ENCODE measurements around the gene UBE2U. TPM values are rescaled to one million over a fixed set of nuclear protein-coding genes. Genes with fewer than 3 reads are reported as not detected.
"Not testable (repeated sequence)": the region's sequence is repeated elsewhere in the genome, so short reads cannot be mapped to it uniquely, and the experiment has no call there.

The UBE2U gene
- polyA plus RNA-seq, 1 donor, result 0.15 TPM

DNA sequence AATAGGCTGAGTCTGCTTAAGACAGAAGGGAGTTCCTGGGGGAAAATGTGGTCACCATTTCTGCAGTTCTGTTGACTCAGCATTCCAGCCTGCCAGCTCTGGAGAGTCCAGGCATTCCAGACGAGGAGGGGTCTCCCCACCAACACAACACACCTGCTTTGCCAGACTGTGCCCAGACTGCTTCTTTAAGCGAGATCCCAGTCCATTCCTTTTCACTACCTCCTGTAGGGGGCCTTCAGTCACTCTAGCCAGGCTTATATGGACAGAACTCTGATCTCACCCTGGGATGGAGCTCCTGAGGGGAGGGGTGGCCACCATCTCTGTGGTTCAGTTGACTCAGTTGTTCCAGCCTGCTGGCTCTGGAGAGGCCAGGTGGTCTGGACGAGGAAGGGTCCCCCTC, 48.5 kb downstream of the UBE2U start:
- peaks cover 3% of the 10 kb centered on the region for H3K27me3 ChIP-seq (ENCODE audit: control insufficient read depth, insufficient read depth, low read length)
- H3K27ac ChIP-seq (ENCODE audit: low read length), result no peak overlapping the region
- DNase-seq, result no peak
- no CpG with 5 or more reads among the region's 3 CpGs for WGBS (ENCODE audit: insufficient coverage, low lambda C conversion rate)
- no peaks in the 10 kb centered on the region for H3K4me1 ChIP-seq (ENCODE audit: control insufficient read depth, insufficient read depth, low read length)
- H3K4me3 ChIP-seq (ENCODE audit: low read length), result no peak overlapping the region
- H3K36me3 ChIP-seq (ENCODE audit: control insufficient read depth, insufficient read depth, low read length), result no peaks in the 10 kb centered on the region
- no peaks in the 10 kb centered on the region for H3K9me3 ChIP-seq (ENCODE audit: control insufficient read depth, low read depth, low read length)

DNA sequence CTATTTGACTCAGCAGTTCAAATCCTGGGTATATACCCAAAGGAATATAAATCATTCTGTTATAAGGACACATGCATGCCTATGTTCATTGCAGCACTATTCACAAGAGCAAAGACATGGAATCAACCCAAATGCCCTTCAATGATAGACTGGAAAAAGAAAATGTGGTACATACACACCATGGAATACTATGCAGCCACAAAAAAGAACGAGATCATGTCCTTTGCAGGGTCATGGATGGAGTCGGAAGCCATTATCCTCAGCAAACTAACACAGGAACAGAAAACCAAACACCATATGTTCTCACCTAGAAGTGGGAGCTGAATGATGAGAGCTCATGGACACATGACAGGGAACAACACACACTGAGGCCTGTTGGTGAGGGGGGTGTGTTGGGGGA, 53.8 kb downstream of the UBE2U start:
- not testable (repeated sequence) for H3K27me3 ChIP-seq (ENCODE audit: control insufficient read depth, insufficient read depth, low read length); H3K9me3 ChIP-seq (ENCODE audit: control insufficient read depth, low read depth, low read length); DNase-seq; H3K36me3 ChIP-seq (ENCODE audit: control insufficient read depth, insufficient read depth, low read length); H3K27ac ChIP-seq (ENCODE audit: low read length); H3K4me1 ChIP-seq (ENCODE audit: control insufficient read depth, insufficient read depth, low read length); H3K4me3 ChIP-seq (ENCODE audit: low read length)
- no CpG with 5 or more reads among the region's 2 CpGs for WGBS (ENCODE audit: insufficient coverage, low lambda C conversion rate)

DNA sequence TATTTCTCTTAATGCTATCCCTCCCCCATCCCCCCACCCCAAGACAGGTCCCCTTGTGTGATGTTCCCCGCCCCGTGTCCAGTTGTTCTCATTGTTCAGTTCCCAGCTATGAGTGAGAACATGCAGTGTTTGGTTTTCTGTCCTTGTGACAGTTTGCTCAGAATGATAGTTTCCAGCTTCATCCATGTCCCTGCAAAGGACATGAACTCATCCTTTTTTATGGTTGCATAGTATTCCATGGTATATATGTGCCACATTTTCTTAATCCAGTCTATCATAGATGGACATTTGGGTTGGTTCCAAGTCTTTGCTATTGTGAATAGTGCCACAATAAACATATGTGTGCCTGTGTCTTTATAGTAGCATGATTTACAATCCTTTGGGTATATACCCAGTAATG, 55.0 kb downstream of the UBE2U start:
- not testable (repeated sequence) for H3K9me3 ChIP-seq (ENCODE audit: control insufficient read depth, low read depth, low read length); DNase-seq; H3K4me3 ChIP-seq (ENCODE audit: low read length); H3K4me1 ChIP-seq (ENCODE audit: control insufficient read depth, insufficient read depth, low read length); H3K27me3 ChIP-seq (ENCODE audit: control insufficient read depth, insufficient read depth, low read length); H3K36me3 ChIP-seq (ENCODE audit: control insufficient read depth, insufficient read depth, low read length); H3K27ac ChIP-seq (ENCODE audit: low read length)
- whole genome bisulfite sequencing (ENCODE audit: insufficient coverage, low lambda C conversion rate), result no CpG with 5 or more reads among the region's 2 CpGs

DNA sequence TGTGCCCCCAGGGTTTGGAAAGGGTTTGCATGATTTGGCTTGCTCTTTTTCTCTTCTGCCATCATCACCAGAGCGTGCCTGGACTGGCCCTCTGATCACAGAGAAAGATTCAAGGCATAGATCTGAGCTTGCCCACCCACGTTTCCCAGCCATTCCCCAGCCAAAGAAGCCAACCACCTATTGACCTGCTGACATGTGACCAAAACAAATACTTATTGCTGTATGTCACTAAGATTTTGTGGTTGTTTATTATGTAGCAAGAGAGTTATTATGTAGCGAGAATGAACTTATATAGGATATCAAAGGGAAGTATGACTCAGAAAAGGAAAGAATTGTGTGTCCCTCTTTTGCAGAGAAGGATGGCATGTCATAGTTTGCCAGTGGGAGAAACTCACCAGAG, 59.9 kb downstream of the UBE2U start:
- Histone ChIP-seq H3K4me3 (ENCODE audit: low read length) (no peak overlapping the region), H3K9me3 (ENCODE audit: control insufficient read depth, low read depth, low read length) (no peaks in the 10 kb centered on the region), H3K36me3 (ENCODE audit: control insufficient read depth, insufficient read depth, low read length) (no peaks in the 10 kb centered on the region), H3K27me3 (ENCODE audit: control insufficient read depth, insufficient read depth, low read length) (peaks cover 3% of the 10 kb centered on the region), H3K27ac (ENCODE audit: low read length) (no peak overlapping the region), H3K4me1 (ENCODE audit: control insufficient read depth, insufficient read depth, low read length) (no peaks in the 10 kb centered on the region)
- 100% methylated on average over 1 of the region's 3 CpGs for WGBS (ENCODE audit: insufficient coverage, low lambda C conversion rate)
- DNase-seq, result no peak

DNA sequence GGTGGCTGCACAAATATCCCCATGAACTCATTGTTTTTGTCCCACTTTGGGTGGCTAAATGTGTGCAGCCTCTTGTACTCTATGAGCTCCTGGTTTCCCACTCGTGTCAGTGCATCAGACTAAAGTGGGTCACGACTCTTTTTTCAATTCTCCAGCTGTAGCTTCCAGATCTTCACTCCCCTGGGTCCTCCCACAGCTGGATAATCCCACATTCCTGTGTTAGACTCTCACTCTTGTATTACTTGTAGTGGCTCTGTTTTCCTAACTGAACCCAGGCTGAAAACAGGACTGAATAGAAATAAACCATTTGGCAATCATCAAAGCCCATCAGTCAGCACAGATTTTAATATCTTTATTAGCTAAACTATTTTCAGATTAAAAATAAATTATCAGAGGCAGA, 60.4 kb downstream of the UBE2U start:
- H3K27ac ChIP-seq (ENCODE audit: low read length), result no peak overlapping the region
- H3K36me3 ChIP-seq (ENCODE audit: control insufficient read depth, insufficient read depth, low read length), result no peaks in the 10 kb centered on the region
- peaks cover 3% of the 10 kb centered on the region for H3K27me3 ChIP-seq (ENCODE audit: control insufficient read depth, insufficient read depth, low read length)
- WGBS (ENCODE audit: insufficient coverage, low lambda C conversion rate), result no CpG with 5 or more reads among the region's 2 CpGs
- no peak overlapping the region for H3K4me3 ChIP-seq (ENCODE audit: low read length)
- no peak for DNase-seq
- no peaks in the 10 kb centered on the region for H3K4me1 ChIP-seq (ENCODE audit: control insufficient read depth, insufficient read depth, low read length)
- no peaks in the 10 kb centered on the region for H3K9me3 ChIP-seq (ENCODE audit: control insufficient read depth, low read depth, low read length)

DNA sequence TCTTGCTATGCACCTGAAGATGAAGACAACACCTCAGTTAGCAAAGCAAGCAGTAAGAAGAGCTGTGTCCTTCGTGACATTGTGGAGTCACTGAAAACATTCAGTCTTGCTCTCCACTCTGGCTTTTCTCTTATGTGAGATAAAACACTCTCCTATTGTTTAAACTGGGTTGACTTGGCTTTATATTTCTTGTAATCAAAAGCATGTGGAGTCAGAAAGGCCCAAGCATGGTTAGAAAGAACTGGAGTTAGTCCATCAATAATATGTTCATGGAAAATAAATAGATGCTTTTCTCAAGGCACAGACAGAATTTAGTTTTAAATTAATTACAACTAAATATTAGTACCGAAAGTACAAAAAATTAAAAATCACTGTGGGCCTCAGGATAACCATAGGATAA, 61.7 kb downstream of the UBE2U start:
- Histone ChIP-seq H3K9me3 (ENCODE audit: control insufficient read depth, low read depth, low read length) (no peaks in the 10 kb centered on the region), H3K4me3 (ENCODE audit: low read length) (no peak overlapping the region), H3K27ac (ENCODE audit: low read length) (no peak overlapping the region), H3K36me3 (ENCODE audit: control insufficient read depth, insufficient read depth, low read length) (no peaks in the 10 kb centered on the region), H3K4me1 (ENCODE audit: control insufficient read depth, insufficient read depth, low read length) (no peaks in the 10 kb centered on the region), H3K27me3 (ENCODE audit: control insufficient read depth, insufficient read depth, low read length) (no peaks in the 10 kb centered on the region)
- DNase-seq, result no peak
- WGBS (ENCODE audit: insufficient coverage, low lambda C conversion rate), result 75% methylated on average over 1 of the region's 2 CpGs

DNA sequence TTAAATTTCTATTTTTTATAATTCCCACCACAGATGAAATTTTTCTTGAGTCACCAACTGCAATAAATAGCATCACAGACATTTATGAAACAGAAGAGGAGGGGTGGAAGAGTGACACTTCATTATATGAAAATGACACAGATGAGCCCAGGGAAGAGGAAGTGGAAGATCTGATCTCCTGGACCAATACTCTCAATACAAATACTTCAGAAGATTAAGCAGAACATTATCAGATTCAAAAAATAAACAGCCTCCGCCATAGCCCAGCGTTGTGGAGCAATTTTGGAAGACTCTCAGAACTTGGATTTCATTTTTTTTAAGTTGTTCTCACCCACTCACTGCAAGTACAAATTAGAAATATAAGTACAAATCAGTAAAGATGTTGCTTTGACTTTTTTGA, 63.6 kb downstream of the UBE2U start:
- Histone ChIP-seq H3K4me1 (ENCODE audit: control insufficient read depth, insufficient read depth, low read length) (no peaks in the 10 kb centered on the region), H3K27ac (ENCODE audit: low read length) (no peak overlapping the region), H3K4me3 (ENCODE audit: low read length) (no peak overlapping the region), H3K36me3 (ENCODE audit: control insufficient read depth, insufficient read depth, low read length) (no peaks in the 10 kb centered on the region), H3K27me3 (ENCODE audit: control insufficient read depth, insufficient read depth, low read length) (no peaks in the 10 kb centered on the region), H3K9me3 (ENCODE audit: control insufficient read depth, low read depth, low read length) (no peaks in the 10 kb centered on the region)
- no CpG with 5 or more reads among the region's 2 CpGs for WGBS (ENCODE audit: insufficient coverage, low lambda C conversion rate)
- DNase-seq, result no peak

DNA sequence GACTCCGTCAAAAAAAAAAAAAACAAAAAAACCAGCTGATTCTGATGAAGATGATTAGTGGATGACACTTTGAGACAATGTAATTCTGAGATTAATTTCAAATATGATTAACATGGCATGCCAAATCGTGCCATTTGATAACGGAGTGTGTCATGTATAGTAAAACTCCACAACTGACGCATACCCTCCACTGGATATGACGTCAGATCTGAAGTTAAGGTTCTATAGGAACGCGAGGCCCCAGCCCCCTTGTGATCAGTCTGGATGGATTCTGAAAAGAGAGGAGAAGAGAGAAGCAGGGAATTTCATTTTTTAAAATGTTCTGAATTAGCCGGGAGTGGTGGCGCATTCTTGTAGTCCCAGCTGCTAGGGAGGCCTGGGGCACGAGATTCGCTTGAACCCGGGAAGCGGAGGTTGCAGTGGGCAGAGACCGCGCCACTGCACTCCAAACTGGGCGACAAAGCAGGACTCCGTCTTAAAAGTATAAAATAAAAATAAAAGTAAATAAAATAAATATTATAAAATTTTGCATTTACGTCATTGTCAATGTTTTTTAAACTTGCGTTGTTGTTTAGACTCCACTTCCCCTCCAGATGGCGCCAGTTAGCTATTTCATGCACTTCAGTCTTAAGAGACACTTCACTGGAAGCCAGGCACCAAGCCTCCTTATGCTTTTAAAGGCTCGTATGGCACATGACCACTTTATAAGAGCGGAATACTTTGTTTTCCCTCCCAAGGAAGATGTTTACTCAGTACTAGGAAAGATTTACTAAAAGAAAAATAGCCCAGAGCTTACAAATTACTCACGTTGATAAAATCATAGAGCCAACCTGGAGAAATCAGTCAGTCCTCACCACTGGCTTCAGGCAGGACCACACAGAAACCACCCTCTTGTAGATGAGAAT, 65.5 kb downstream of the UBE2U start:
- WGBS (ENCODE audit: insufficient coverage, low lambda C conversion rate), result 43% methylated on average over 11 of the region's 23 CpGs
- H3K4me1 ChIP-seq (ENCODE audit: control insufficient read depth, insufficient read depth, low read length), result no peaks in the 10 kb centered on the region
- no peaks in the 10 kb centered on the region for H3K27me3 ChIP-seq (ENCODE audit: control insufficient read depth, insufficient read depth, low read length)
- H3K9me3 ChIP-seq (ENCODE audit: control insufficient read depth, low read depth, low read length), result no peaks in the 10 kb centered on the region
- no peaks in the 10 kb centered on the region for H3K36me3 ChIP-seq (ENCODE audit: control insufficient read depth, insufficient read depth, low read length)
- no peak overlapping the region for H3K4me3 ChIP-seq (ENCODE audit: low read length)
- H3K27ac ChIP-seq (ENCODE audit: low read length), result no peak overlapping the region
- peak; percentile 61 to 66 for DNase-seq

DNA sequence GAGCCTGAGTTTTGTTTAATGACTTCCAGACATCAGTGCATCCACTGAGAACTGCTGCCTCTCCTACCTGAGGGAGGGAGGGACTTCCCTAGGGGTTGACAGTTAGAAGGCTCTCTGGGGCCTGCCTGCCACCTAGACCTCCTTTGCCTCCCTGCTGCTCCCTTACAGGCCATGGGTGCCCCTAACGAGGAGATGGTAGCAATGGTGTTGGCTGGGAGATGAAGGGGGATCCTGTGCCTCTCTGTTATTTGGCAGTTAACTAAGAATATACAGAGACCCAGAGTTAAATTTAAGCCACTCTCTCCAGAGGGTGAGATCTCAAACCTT, 66.1 kb downstream of the UBE2U start:
- H3K9me3 ChIP-seq (ENCODE audit: control insufficient read depth, low read depth, low read length), result no peaks in the 10 kb centered on the region
- no peaks in the 10 kb centered on the region for H3K4me1 ChIP-seq (ENCODE audit: control insufficient read depth, insufficient read depth, low read length)
- H3K27ac ChIP-seq (ENCODE audit: low read length), result no peak overlapping the region
- H3K4me3 ChIP-seq (ENCODE audit: low read length), result no peak overlapping the region
- no peaks in the 10 kb centered on the region for H3K36me3 ChIP-seq (ENCODE audit: control insufficient read depth, insufficient read depth, low read length)
- no peaks in the 10 kb centered on the region for H3K27me3 ChIP-seq (ENCODE audit: control insufficient read depth, insufficient read depth, low read length)
- DNase-seq, result no peak
- no CpG with 5 or more reads among the region's 1 CpG for WGBS (ENCODE audit: insufficient coverage, low lambda C conversion rate)

DNA sequence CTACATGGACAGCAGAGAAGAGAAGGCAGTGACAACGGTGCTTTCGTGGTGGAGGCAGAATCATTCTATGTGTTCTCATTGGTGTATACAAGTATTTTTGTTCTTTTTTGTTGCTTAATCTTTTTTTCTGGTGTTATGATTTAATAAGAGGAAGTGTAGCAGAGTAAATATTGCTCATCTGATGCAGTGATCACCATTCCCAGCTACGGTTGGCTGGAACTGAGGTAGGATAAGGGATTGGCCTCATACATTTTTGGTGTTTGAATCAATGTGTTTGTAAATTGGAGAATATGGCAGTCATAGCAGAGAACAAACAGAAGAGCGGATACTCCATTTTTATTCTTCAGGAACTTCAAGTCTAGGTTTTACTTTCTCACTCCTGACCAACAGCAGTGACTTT, 76.6 kb downstream of the UBE2U start:
- Histone ChIP-seq H3K4me3 (ENCODE audit: low read length) (no peak overlapping the region), H3K4me1 (ENCODE audit: control insufficient read depth, insufficient read depth, low read length) (no peaks in the 10 kb centered on the region), H3K27ac (ENCODE audit: low read length) (no peak overlapping the region), H3K27me3 (ENCODE audit: control insufficient read depth, insufficient read depth, low read length) (no peaks in the 10 kb centered on the region), H3K9me3 (ENCODE audit: control insufficient read depth, low read depth, low read length) (no peaks in the 10 kb centered on the region), H3K36me3 (ENCODE audit: control insufficient read depth, insufficient read depth, low read length) (no peaks in the 10 kb centered on the region)
- 100% methylated on average over 1 of the region's 4 CpGs for WGBS (ENCODE audit: insufficient coverage, low lambda C conversion rate)
- no peak for DNase-seq

DNA sequence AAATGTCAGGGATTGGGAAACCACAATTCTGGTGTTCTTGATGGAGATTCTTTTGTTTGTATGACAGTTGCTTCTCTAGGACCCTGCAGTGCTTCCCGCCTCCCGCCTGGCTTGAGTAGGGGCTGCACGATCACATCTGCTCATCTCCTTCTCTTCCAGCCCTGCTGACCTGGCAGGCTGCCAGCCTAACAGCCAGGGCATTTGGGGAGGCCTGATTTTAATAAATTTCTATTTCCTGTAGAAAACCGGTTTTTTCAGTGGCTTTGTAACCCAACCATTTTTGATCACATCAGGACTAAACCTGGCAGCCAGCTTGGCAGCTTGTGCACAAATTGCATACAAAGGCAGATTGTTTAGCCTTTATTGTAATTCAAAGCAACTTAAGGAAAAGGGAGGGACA, 78.9 kb downstream of the UBE2U start:
- peak; percentile 28 to 32 for DNase-seq
- no CpG with 5 or more reads among the region's 4 CpGs for WGBS (ENCODE audit: insufficient coverage, low lambda C conversion rate)
- H3K4me1 ChIP-seq (ENCODE audit: control insufficient read depth, insufficient read depth, low read length), result no peaks in the 10 kb centered on the region
- H3K36me3 ChIP-seq (ENCODE audit: control insufficient read depth, insufficient read depth, low read length), result no peaks in the 10 kb centered on the region
- no peak overlapping the region for H3K4me3 ChIP-seq (ENCODE audit: low read length)
- no peaks in the 10 kb centered on the region for H3K9me3 ChIP-seq (ENCODE audit: control insufficient read depth, low read depth, low read length)
- no peaks in the 10 kb centered on the region for H3K27me3 ChIP-seq (ENCODE audit: control insufficient read depth, insufficient read depth, low read length)
- H3K27ac ChIP-seq (ENCODE audit: low read length), result no peak overlapping the region
